A673 (cell line): ENCODE measurements around the gene PCSK6. TPM values are rescaled to one million over a fixed set of nuclear protein-coding genes. Genes with fewer than 3 reads are reported as not detected.

ENCODE experiments used
- BruUV-seq: library from RNA; stranded (reverse); fragments of 400-500 nt; replicated peaks from 2 replicates; lab custom pipeline; 2021; lab: Mats Ljungman, UMichigan
- CTCF ChIA-PET: fragments of 300-600 bp; sonication (Branson Sonifier 250); formaldehyde crosslinking; loops from one replicate; lab custom pipeline; 2022; ENCODE audit warnings: antibody characterized with exemption; lab: Charles Lee
- POLR2A ChIA-PET: fragments of 300-600 bp; sonication (Branson Sonifier 250); formaldehyde crosslinking; loops from one replicate; lab custom pipeline; 2022; ENCODE audit warnings: antibody characterized with exemption; ENCODE audit not compliant: low non-redundant PET; lab: Charles Lee
- DNase-seq: peaks from one replicate; pipeline ENCODE4 v3.0.0-alpha.2; 2015; ENCODE audit warnings: low spot score
- H3K27ac ChIP-seq: fragments of 200-600 bp; sonication (generic); 2 replicates; pipeline ENCODE4 v1.5.1; 2016; ENCODE audit warnings: mixed run types, low read depth, mild to moderate bottlenecking, mixed read lengths, antibody characterized with exemption, low read length; ENCODE audit not compliant: poor library complexity, severe bottlenecking
- H3K27me3 ChIP-seq: fragments of 200-600 bp; sonication (generic); replicated peaks from 2 replicates; pipeline ENCODE4 v1.6.1; 2017; ENCODE audit warnings: mixed run types, low read depth, mild to moderate bottlenecking, mixed read lengths, antibody characterized with exemption, low read length; ENCODE audit not compliant: insufficient read depth, poor library complexity
- H3K36me3 ChIP-seq: fragments of 200-600 bp; sonication (generic); 2 replicates; pipeline ENCODE4 v1.6.1; 2016; ENCODE audit warnings: mixed run types, mild to moderate bottlenecking, mixed read lengths, antibody characterized with exemption, low read length; ENCODE audit not compliant: insufficient read depth, poor library complexity, severe bottlenecking
- H3K4me1 ChIP-seq: fragments of 200-600 bp; sonication (generic); 2 replicates; pipeline ENCODE4 v1.6.1; 2017; ENCODE audit warnings: mixed run types, mild to moderate bottlenecking, mixed read lengths, antibody characterized with exemption, low read length; ENCODE audit not compliant: insufficient read depth, poor library complexity, severe bottlenecking
- H3K4me3 ChIP-seq: fragments of 200-600 bp; sonication (generic); 2 replicates; pipeline ENCODE4 v1.5.1; 2016; ENCODE audit warnings: low read depth, mixed run types, mild to moderate bottlenecking, mixed read lengths, low read length; ENCODE audit not compliant: poor library complexity, severe bottlenecking
- H3K9me3 ChIP-seq: fragments of 200-600 bp; sonication (generic); 2 replicates; pipeline ENCODE4 v1.6.1; 2016; ENCODE audit warnings: mixed run types, low read depth, mild to moderate bottlenecking, mixed read lengths, antibody characterized with exemption, low read length; ENCODE audit not compliant: poor library complexity, severe bottlenecking
- EZH2 ChIP-seq: fragments of 200-600 bp; sonication (generic); IDR thresholded peaks from 2 replicates; pipeline ENCODE4 v1.6.1; 2017; ENCODE audit warnings: borderline replicate concordance, low read depth, mild to moderate bottlenecking, mixed read lengths, antibody characterized with exemption, low read length; ENCODE audit not compliant: poor library complexity, severe bottlenecking
- intact Hi-C: fragments of 100-400 bp; cut with micrococcal nuclease; formaldehyde crosslinking; loops from one replicate; pipeline ENCODE4 v1.10.0; 2022; ENCODE audit not compliant: unreplicated experiment
- total RNA-seq: library from RNA; stranded (reverse); gene quantifications from 2 replicates; pipeline ENCODE4 v1.2.3, GENCODE V29; 2021
- TF ChIP-seq, protein P1 (sequence below): fragments of 300-800, 200-600 bp; sonication (generic); conservative IDR thresholded peaks from 2 replicates; pipeline ENCODE4 v1.5.1; 2017; ENCODE audit warnings: low read depth, mild to moderate bottlenecking, antibody characterized with exemption, low read length, moderate library complexity, mixed read lengths

Gene PCSK6
- total RNA-seq, 1 experiment from 2014 or later = 2.6 TPM

DNA sequence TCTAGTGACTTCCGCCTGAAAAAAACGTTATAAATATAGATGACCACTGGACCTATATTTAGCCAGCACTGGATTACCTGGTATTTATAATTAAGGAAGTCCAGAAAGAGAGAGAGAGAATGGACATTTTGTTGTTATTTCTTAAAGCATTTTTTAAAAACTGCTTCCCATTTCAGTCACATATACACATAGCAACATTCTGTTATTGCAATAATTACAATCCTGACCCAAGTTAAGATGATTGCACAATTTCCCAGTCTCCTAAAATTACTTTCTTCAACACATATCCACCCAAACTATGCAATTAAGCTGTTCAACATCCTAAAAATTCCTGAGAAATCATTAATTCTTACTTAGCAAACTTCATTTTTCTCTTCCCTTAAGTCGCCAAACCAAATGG lies 37.7 kb downstream of the PCSK6 start:
- POLR2A ChIA-PET = no interaction called here
- BruUV-seq = no TSS peak
- CTCF ChIA-PET = no interaction called here

DNA sequence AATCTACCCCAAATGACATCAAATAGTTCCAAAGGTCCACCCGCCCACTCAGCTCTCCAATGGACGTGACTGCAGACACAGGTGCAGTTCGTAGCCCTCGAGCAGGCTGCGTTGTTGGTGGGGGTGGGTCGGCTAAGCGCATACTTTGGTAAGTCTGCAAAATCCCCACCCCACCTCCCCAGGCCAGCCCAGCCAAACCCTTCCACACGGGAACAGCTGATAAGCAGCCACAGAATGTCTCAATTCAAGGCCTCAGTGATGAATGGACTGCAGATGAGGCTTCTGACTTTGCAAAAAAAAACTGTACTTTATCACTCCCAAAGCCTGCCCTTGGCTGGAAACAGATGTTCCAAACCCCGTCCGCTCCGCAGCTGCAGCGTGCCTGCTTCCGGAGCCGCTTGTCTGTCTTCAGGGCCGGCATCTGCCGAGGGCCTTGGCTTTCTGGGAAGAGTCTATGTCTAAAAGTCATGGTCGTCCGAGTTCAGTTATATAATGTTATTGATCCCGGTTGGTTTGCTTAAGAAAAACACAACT lies 38.2 kb downstream of the PCSK6 start:
- Histone ChIP-seq H3K27ac (no peak overlapping the region), H3K9me3 (no peaks in the 10 kb centered on the region), H3K4me3 (no peak overlapping the region), H3K4me1 (no peaks in the 10 kb centered on the region), H3K27me3 (no peaks in the 10 kb centered on the region), H3K36me3 (no peaks in the 10 kb centered on the region)
- POLR2A ChIA-PET = no interaction called here
- intact Hi-C loops = no loop called here
- TF ChIP-seq EZH2 = no peak
- TF ChIP-seq, protein P1, sequence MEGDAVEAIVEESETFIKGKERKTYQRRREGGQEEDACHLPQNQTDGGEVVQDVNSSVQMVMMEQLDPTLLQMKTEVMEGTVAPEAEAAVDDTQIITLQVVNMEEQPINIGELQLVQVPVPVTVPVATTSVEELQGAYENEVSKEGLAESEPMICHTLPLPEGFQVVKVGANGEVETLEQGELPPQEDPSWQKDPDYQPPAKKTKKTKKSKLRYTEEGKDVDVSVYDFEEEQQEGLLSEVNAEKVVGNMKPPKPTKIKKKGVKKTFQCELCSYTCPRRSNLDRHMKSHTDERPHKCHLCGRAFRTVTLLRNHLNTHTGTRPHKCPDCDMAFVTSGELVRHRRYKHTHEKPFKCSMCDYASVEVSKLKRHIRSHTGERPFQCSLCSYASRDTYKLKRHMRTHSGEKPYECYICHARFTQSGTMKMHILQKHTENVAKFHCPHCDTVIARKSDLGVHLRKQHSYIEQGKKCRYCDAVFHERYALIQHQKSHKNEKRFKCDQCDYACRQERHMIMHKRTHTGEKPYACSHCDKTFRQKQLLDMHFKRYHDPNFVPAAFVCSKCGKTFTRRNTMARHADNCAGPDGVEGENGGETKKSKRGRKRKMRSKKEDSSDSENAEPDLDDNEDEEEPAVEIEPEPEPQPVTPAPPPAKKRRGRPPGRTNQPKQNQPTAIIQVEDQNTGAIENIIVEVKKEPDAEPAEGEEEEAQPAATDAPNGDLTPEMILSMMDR = no peak
- DNase-seq = no peak
- CTCF ChIA-PET = no interaction called here
- BruUV-seq = no TSS peak

More for the DNA sequence above, 37.7 kb downstream of the PCSK6 start:
- Histone ChIP-seq H3K4me3 (no peak overlapping the region), H3K27ac (no peak overlapping the region), H3K4me1 (no peaks in the 10 kb centered on the region), H3K27me3 (no peaks in the 10 kb centered on the region), H3K36me3 (no peaks in the 10 kb centered on the region), H3K9me3 (no peaks in the 10 kb centered on the region)
- intact Hi-C loops = no loop called here
- DNase-seq = no peak
- TF ChIP-seq EZH2 = no peak
- TF ChIP-seq, protein P1 = no peak

DNA sequence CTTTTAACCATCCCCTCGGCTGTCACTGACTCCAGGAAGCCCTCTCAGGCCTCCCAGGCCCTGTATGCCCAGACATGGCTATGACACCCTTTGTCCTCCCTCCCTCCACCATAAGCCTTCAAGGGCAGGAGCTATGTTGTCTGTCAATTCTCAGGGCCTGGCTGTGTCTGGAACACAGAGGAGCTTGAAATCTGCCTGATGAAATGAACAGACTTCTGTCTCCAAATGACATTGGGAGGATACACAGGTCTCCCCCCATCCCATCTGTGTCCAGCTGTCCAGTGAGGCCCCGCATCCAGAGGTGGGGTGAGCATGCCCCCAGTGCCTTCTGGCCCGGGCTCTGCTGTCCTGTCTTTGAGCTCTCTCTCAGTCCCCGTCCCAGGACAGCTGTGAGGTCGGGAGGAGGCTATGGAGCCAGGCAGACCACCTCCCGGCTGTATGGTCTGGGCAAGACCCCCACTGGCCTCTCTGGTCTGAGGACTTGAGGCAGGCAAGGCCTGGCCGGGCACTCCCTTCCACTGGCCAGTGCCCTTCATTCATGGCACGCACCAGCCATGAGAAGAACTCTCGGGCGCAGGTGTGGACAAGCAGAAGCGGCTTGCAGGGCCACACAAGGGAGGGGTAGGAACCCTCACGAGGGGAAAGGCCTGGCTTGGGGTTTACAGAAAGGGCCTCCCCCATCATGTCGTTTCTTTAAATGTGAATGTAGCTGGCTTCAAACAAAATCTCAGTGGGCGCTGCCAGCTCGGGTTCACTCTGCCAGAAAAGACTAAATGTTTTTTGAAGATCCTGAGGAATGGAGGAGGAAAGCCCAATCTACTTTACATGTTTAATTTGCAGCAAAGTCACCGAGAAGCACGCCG lies 38.9 kb downstream of the PCSK6 start:
- Histone ChIP-seq H3K9me3 (no peaks in the 10 kb centered on the region), H3K27me3 (no peaks in the 10 kb centered on the region), H3K27ac (no peak overlapping the region), H3K36me3 (no peaks in the 10 kb centered on the region), H3K4me3 (no peak overlapping the region), H3K4me1 (no peaks in the 10 kb centered on the region)
- TF ChIP-seq, protein P1 = no peak
- TF ChIP-seq EZH2 = no peak
- CTCF ChIA-PET = no interaction called here
- BruUV-seq = no TSS peak
- POLR2A ChIA-PET = no interaction called here
- DNase-seq = no peak
- intact Hi-C loops = no loop called here
